DND-41 (cell line): Measurements from ENCODE around the gene JAKMIP1.

Experiments used
- CTCF ChIP-seq: IDR thresholded peaks from 2 replicates; pipeline ENCODE4 v1.5.1; 2012; ENCODE audit warnings: borderline replicate concordance, low read length, moderate library complexity, mild to moderate bottlenecking; ENCODE audit not compliant: poor library complexity, severe bottlenecking; ENCODE audit errors: extremely low read depth
- EZH2 ChIP-seq: IDR thresholded peaks from 3 replicates; pipeline ENCODE4 v1.6.1; 2012; ENCODE audit warnings: borderline replicate concordance, low read depth, mild to moderate bottlenecking, moderate library complexity, low read length, inconsistent platforms; ENCODE audit not compliant: severe bottlenecking

- TF ChIP-seq CTCF (no peak), EZH2 (no peak)
Observed at GRCh38 chr4:6018331-6018730, 182.0 kb downstream of the JAKMIP1 start, which contains the start of gene C4orf50.
